Pons (tissue), 1 donor: Measurements from ENCODE around the gene NUDC.
"Not testable (repeated sequence)": the region's sequence is repeated elsewhere in the genome, so short reads cannot be mapped to it uniquely, and the experiment has no call there.

Experiments used
- DNase-seq: peaks from one replicate; pipeline ENCODE4 v3.0.0-alpha.2; 2016; ENCODE audit warnings: low spot score

Gene NUDC

GRCh38 chr1:26989403-26990109 lies 68.0 kb downstream of the NUDC start:
- not testable (repeated sequence) for DNase-seq

- no peak for DNase-seq
Measured at GRCh38 chr1:26991310-26992116, 70.0 kb downstream of the NUDC start.

GRCh38 chr1:26993237-26994019 lies 71.9 kb downstream of the NUDC start, which contains the start of gene TRNP1:
TSS of gene TRNP1 (plus strand) at chr1:26993692. CDS start at chr1:26993787, 95 bp downstream.
- no peak for DNase-seq

- no peak for DNase-seq
Measured at GRCh38 chr1:26994020-26994786, 72.7 kb downstream of the NUDC start.

DNA sequence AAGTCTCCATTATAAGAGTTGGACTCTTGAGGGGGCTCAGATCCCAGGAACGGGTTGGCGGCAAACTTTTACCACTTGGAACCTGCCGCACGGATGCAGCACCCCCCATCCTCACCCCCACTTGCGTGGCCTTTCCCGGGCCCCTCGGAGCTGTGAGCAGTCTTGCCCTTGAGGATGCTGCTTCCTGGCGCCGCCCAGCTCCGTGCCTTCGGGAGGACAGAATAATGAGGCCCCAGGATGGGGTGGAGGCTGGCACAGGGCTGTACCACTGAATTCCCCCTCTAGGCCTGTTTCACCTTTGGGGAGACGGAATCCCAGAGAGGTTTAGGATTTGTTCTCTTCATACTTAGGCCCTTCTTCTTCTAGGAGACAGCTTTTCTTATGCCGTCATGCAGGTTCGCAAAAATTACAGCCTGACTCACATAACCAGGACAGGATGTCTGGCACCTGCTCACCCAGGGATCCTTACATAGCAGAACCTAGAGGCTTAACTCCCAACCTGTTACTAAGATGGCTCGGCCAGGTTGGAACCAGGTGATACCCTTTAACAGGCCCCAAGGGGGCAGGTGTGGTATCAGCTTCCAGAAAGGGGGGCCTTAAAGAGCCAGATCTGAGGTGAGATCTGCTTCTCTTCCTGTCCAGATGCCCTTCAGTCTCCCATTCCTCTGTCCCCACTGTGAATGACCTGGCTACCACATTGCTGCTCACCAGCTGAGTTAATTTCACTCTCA lies 73.4 kb downstream of the NUDC start:
- no peak for DNase-seq

DNA sequence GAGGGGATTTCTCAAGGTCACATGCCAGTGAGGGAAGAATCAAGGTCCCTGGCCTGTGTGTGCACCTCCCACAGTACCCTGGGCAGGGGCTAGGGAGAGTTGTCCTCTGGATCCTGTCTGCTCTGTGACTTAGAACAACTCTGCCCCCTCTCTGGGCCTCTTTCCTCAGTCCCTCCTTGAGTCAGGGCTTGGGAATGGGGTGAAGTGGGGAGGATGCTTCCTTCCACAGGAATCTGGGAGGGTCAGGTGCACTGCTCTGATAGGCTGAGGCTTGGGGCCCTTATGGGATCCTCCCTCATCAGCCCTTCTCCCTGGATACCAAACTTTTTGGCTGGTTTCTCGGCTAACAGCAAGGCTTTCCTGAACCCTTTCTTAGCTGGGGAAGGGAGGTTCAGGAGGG lies 74.5 kb downstream of the NUDC start:
- no peak for DNase-seq
